ENCODE measurements around the gene ALK. TPM values are rescaled to one million over a fixed set of nuclear protein-coding genes. Genes with fewer than 3 reads are reported as not detected.

Gene ALK
- polyA plus RNA-seq, 1 of the 3 experiments (the other 2 are of a cell fraction) = 0.30 TPM

- TF ChIP-seq CTCF (IDR thresholded peaks at IDR 0.05) = no peak
These were observed 700.7 kb downstream of the ALK start (continued) for GRCh38 chr2:29220506-29221270.

- Histone ChIP-seq H3F3A (replicated peaks; ENCODE audit: insufficient read depth) (no peaks in the 10 kb centered on the region), H2AFZ (ENCODE audit: low read depth) (no peak overlapping the region), H3K27ac (ENCODE audit: low read depth in 2 of 2, low read length in 1 of 2) (no peak overlapping the region), H3K4me1 (ENCODE audit: control insufficient read depth in 1 of 2, insufficient read depth in 2 of 2, low read depth in 1 of 2, low read length in 1 of 2) (peaks cover 9 to 14% of the 10 kb centered on the region in 2 experiments; a peak in 3 of 4 replicates), H3K4me2 (no peak overlapping the region), H4K20me1 (ENCODE audit: insufficient read depth) (no peaks in the 10 kb centered on the region), H3K79me2 (ENCODE audit: insufficient read depth) (no peaks in the 10 kb centered on the region), H3K27me3 (ENCODE audit: insufficient read depth) (peaks cover 9% of the 10 kb centered on the region; the same call in 1 of the 2 replicates), H3K36me3 (replicated peaks in 1 of 2; ENCODE audit: control insufficient read depth in 1 of 2, insufficient read depth in 2 of 2, low read length in 1 of 2) (no peaks in the 10 kb centered on the region), H3K4me3 (ENCODE audit: low read depth in 2 of 2, low read length in 1 of 2) (no peak overlapping the region), H3K9me2 (no peaks in the 10 kb centered on the region), H3K9me3 (no peaks in the 10 kb centered on the region), H3K9ac (no peak overlapping the region)
- DNase-seq = no peak
- ChIA-PET CTCF (interaction anchor here (0.6 to 1.3 kb wide), 4 partner anchors 90 to 1393 kb away, joined by 3 to 4 read pairs (median 3); partner anchors contain the start of gene ALK), POLR2A (interaction anchor here (1.0 kb wide), 1 partner anchor 22 kb away, joined by 3 read pairs; no protein-coding TSS in a partner anchor)
- TF ChIP-seq MXI1 (IDR thresholded peaks at IDR 0.05; ENCODE audit: low read depth, low read length) = no peak
- no peak for TF ChIP-seq IRF3 (IDR thresholded peaks at IDR 0.05; ENCODE audit: low read depth, low read length)
- TF ChIP-seq ELF1 (IDR thresholded peaks at IDR 0.05) = no peak
- TF ChIP-seq RXRA (IDR thresholded peaks at IDR 0.05; ENCODE audit: borderline replicate concordance, low read depth) = no peak
- WGBS (ENCODE audit: low lambda C conversion rate) = 66% methylated on average over 3 of the region's 4 CpGs
These were observed 702.0 kb downstream of the ALK start for GRCh38 chr2:29219374-29219773.

GRCh38 chr2:29218550-29219125, 702.7 kb downstream of the ALK start:
- H3K27me3 ChIP-seq (ENCODE audit: insufficient read depth) = peaks cover 9% of the 10 kb centered on the region; the same call in 1 of the 2 replicates
- H3K4me2 ChIP-seq = no peak overlapping the region
- ChIA-PET POLR2A (no interaction called here), CTCF (interaction anchor here (0.6 to 1.2 kb wide), 2 partner anchors 702 to 1393 kb away, joined by 3 read pairs; partner anchors contain the start of gene ALK)
- H2AFZ ChIP-seq (ENCODE audit: low read depth) = no peak overlapping the region
- no peaks in the 10 kb centered on the region for H3K79me2 ChIP-seq (ENCODE audit: insufficient read depth)
- H3K4me3 ChIP-seq (ENCODE audit: low read depth in 2 of 2, low read length in 1 of 2) = no peak overlapping the region
- H4K20me1 ChIP-seq (ENCODE audit: insufficient read depth) = no peaks in the 10 kb centered on the region
- no peaks in the 10 kb centered on the region for H3K9me2 ChIP-seq
- no peak for DNase-seq
- WGBS (ENCODE audit: low lambda C conversion rate) = 46% methylated on average over 4 of the region's 4 CpGs
- H3K27ac ChIP-seq (ENCODE audit: low read depth in 2 of 2, low read length in 1 of 2) = no peak overlapping the region
- H3K9me3 ChIP-seq = no peaks in the 10 kb centered on the region
- H3F3A ChIP-seq (replicated peaks; ENCODE audit: insufficient read depth) = no peaks in the 10 kb centered on the region
- no peak overlapping the region for H3K9ac ChIP-seq
- H3K4me1 ChIP-seq (ENCODE audit: control insufficient read depth in 1 of 2, insufficient read depth in 2 of 2, low read depth in 1 of 2, low read length in 1 of 2) = peaks cover 1 to 10% of the 10 kb centered on the region in 2 experiments; a peak in 2 of 4 replicates
- H3K36me3 ChIP-seq (replicated peaks in 1 of 2; ENCODE audit: control insufficient read depth in 1 of 2, insufficient read depth in 2 of 2, low read length in 1 of 2) = no peaks in the 10 kb centered on the region
- TF ChIP-seq RCOR1 (IDR thresholded peaks at IDR 0.05; ENCODE audit: low read length) (no peak), SIN3A (IDR thresholded peaks at IDR 0.05; ENCODE audit: borderline replicate concordance, low read depth, low read length) (no peak), USF1 (IDR thresholded peaks at IDR 0.05; ENCODE audit: borderline replicate concordance, low read depth) (no peak), EP300 (IDR thresholded peaks at IDR 0.05; ENCODE audit: borderline replicate concordance in 1 of 2, low read depth in 1 of 2, low read length in 1 of 2) (no peak), YY1 (IDR thresholded peaks at IDR 0.05; ENCODE audit: low read depth) (no peak), TEAD4 (IDR thresholded peaks at IDR 0.05; ENCODE audit: borderline replicate concordance, insufficient read depth) (no peak), POLR2AphosphoS5 (IDR thresholded peaks at IDR 0.05; ENCODE audit: low read depth, low read length) (no peak), CTCF (IDR thresholded peaks at IDR 0.05) (no peak), JUND (IDR thresholded peaks at IDR 0.05) (no peak), RXRA (IDR thresholded peaks at IDR 0.05; ENCODE audit: borderline replicate concordance, low read depth) (no peak), EZH2phosphoT487 (IDR thresholded peaks at IDR 0.05; ENCODE audit: borderline replicate concordance, low read depth) (no peak), RAD21 (IDR thresholded peaks at IDR 0.05; ENCODE audit: low read length) (no peak)
